ENCODE measurements around the gene XRCC1.

DNA sequence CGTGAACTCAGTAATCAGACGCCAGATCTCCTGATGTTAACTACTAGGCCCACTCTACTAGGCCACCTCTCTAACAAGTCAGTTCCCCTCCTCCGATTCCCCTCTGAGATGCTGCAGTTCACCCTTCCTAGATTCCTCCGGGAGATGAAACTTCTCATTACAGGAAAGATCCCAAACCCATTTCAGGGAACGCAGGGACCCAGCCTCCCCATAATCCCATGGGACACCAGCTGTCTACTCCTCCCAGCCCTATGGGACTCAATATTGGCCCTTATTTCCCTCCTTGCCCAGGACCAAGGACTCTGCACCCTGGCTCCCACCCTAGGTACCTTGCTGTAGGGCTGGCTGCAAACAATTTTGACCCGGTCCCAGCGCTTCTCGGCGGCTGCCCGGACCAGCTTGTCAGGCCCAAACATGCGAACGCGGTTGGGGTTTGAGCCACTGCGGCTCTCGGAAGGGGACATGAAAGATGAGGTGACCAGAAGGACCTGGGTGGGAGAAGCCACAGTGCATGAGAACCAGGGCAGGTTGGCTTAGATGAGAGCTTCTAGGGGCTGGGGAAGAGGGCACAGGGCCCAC, 20.9 kb downstream of the XRCC1 start:
- no peak for TF ChIP-seq POLR2A (IDR thresholded peaks at IDR 0.05; ENCODE audit: low read depth, low read length)
- no peak for TF ChIP-seq POLR2AphosphoS5 (IDR thresholded peaks at IDR 0.05; ENCODE audit: low read depth, low read length)
- no peak for TF ChIP-seq TAF1 (IDR thresholded peaks at IDR 0.05; ENCODE audit: low read depth, low read length)
- no peak for TF ChIP-seq SPI1 (IDR thresholded peaks at IDR 0.05; ENCODE audit: low read depth, low read length)
- no peak for TF ChIP-seq POU2F2 (IDR thresholded peaks at IDR 0.05; ENCODE audit: low read depth, low read length)
- TF ChIP-seq PAX5 (IDR thresholded peaks at IDR 0.05; ENCODE audit: insufficient read depth, low read length, severe bottlenecking), result no peak
